ENCODE measurements around the gene SLC12A1.

- TF ChIP-seq POLR2A (IDR thresholded peaks at IDR 0.05) (no peak), CTCF (IDR thresholded peaks at IDR 0.05) (no peak)
These were observed 77.5 kb downstream of the SLC12A1 start for GRCh38 chr15:48283396-48284145.

Measured in heart left ventricle (tissue), 13 donors.